OCI-LY1 (cell line): ENCODE measurements around the gene WDFY4.

Experiments
- CTCF ChIP-seq: fragments of 200-600 bp; sonication (generic), shearing (Covaris generic); IDR thresholded peaks from 2 replicates; pipeline ENCODE4 v1.5.1; 2017; ENCODE audit warnings: mild to moderate bottlenecking, antibody characterized with exemption, low read length, moderate library complexity, mixed read lengths
- EZH2 ChIP-seq: fragments of 200-600 bp; sonication (generic), shearing (Covaris generic); IDR thresholded peaks from 2 replicates; pipeline ENCODE4 v1.8.0; 2017; ENCODE audit warnings: borderline replicate concordance, mixed run types, mild to moderate bottlenecking, antibody characterized with exemption, low read length, moderate library complexity, mixed read lengths

DNA sequence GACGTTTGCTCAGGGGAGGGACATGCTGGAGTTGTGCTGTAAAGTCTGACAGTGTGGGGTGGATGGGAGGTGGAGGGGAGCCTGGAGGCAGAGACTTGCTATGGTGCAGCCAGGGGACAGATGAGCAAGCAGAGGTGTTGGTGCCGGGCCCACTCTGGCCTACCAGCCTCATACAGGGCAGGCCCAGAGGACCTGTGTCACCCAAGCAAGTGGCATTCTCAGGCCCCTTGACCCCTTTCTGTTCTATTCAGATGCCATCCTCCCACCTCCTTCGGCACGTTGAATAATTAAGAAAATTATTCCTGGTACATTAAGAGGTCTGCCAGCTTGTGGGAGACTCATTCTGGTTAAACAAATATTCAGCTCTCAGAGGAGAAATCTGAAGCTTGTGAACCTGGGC is 8.5 kb downstream of the WDFY4 start:
- TF ChIP-seq CTCF (no peak), EZH2 (no peak)
